CD14-positive monocyte (primary cell): Measurements from ENCODE around the gene OTUD3. TPM values are rescaled to one million over a fixed set of nuclear protein-coding genes. Genes with fewer than 3 reads are reported as not detected.

Experiments used
- DNase-seq, 3 donors: peaks; one replicate each; pipeline ENCODE4 v3.0.0-alpha.2; 2011 to 2022
- H2AFZ ChIP-seq: 2 replicates; pipeline ENCODE4 v1.6.0; 2012; ENCODE audit warnings: mild to moderate bottlenecking, low read depth, low read length, inconsistent platforms; ENCODE audit not compliant: insufficient read depth, poor library complexity, severe bottlenecking
- H3K27ac ChIP-seq, 2 donors: 1 replicate in 1 of 2; 2 replicates in 1 of 2; pipeline ENCODE4 v1.5.1; 2012 to 2013; ENCODE audit warnings: low read length in 2 of 2, control low read depth in 1 of 2, inconsistent platforms in 1 of 2, low read depth in 1 of 2, mild to moderate bottlenecking in 1 of 2
- H3K27me3 ChIP-seq, 2 donors: one replicate each; pipeline versions ENCODE4 v1.6.0 to v1.6.1; 2011 to 2013; ENCODE audit warnings: low read length in 2 of 2; ENCODE audit not compliant: control insufficient read depth in 2 of 2, insufficient read depth in 2 of 2
- H3K36me3 ChIP-seq, 2 donors: replicated peaks in 1 of 2; 1 replicate in 1 of 2; 2 replicates in 1 of 2; pipeline versions ENCODE4 v1.5.1 to v1.6.1; 2012 to 2013; ENCODE audit warnings: low read length in 2 of 2, control low read depth in 1 of 2, inconsistent platforms in 1 of 2, mild to moderate bottlenecking in 1 of 2; ENCODE audit not compliant: insufficient read depth in 2 of 2, control insufficient read depth in 1 of 2
- H3K4me1 ChIP-seq, 2 donors: 1 replicate in 1 of 2; 2 replicates in 1 of 2; pipeline versions ENCODE4 v1.5.1 to v1.6.1; 2012 to 2013; ENCODE audit warnings: low read length in 2 of 2, control low read depth in 1 of 2, inconsistent platforms in 1 of 2, mild to moderate bottlenecking in 1 of 2, moderate library complexity in 1 of 2; ENCODE audit not compliant: insufficient read depth in 2 of 2, control insufficient read depth in 1 of 2
- H3K4me2 ChIP-seq: replicated peaks from 2 replicates; pipeline ENCODE3; 2012; ENCODE audit warnings: low read length, moderate library complexity, mild to moderate bottlenecking; ENCODE audit not compliant: poor library complexity, severe bottlenecking; ENCODE audit errors: extremely low read depth
- H3K4me3 ChIP-seq, 3 experiments: fragments of 200-600 bp in 1 of 3; sonication (generic) in 1 of 3; replicated peaks in 1 of 3; 1 replicate in 2 of 3; 2 replicates in 1 of 3; pipeline ENCODE4 v1.5.1; 2011 to 2013; ENCODE audit warnings: low read length in 3 of 3, mild to moderate bottlenecking in 3 of 3, control low read depth in 2 of 3, low read depth in 2 of 3, inconsistent platforms in 1 of 3, moderate library complexity in 1 of 3
- H3K79me2 ChIP-seq: 2 replicates; pipeline ENCODE4 v1.6.0; 2012; ENCODE audit warnings: mild to moderate bottlenecking, control low read depth, inconsistent platforms, low read length, moderate library complexity; ENCODE audit not compliant: insufficient read depth
- H3K9ac ChIP-seq: 2 replicates; pipeline ENCODE4 v1.6.0; 2017; ENCODE audit warnings: low read length, mild to moderate bottlenecking; ENCODE audit not compliant: insufficient read depth, poor library complexity, severe bottlenecking
- H3K9me3 ChIP-seq, 2 donors: replicated peaks in 1 of 2; 1 replicate in 1 of 2; 2 replicates in 1 of 2; pipeline versions ENCODE4 v1.5.1 to v1.6.1; 2012 to 2013; ENCODE audit warnings: low read length in 2 of 2, control low read depth in 1 of 2; ENCODE audit not compliant: control insufficient read depth in 1 of 2, insufficient read depth in 1 of 2
- H4K20me1 ChIP-seq: 2 replicates; pipeline ENCODE4 v1.6.0; 2012; ENCODE audit warnings: mild to moderate bottlenecking, low read length, control low read depth, moderate library complexity; ENCODE audit not compliant: insufficient read depth
- H3K27ac Mint-ChIP-seq, 7 donors: one replicate each; pipeline ENCODE4 v1.8.0; 2020; ENCODE audit warnings: mild to moderate bottlenecking in 7 of 7, mixed read lengths in 7 of 7, moderate library complexity in 6 of 7, inconsistent platforms in 2 of 7
- H3K27me3 Mint-ChIP-seq, 3 donors: one replicate each; pipeline ENCODE4 v1.8.0; 2021 to 2022; ENCODE audit warnings: low read depth in 3 of 3, mild to moderate bottlenecking in 3 of 3, mixed read lengths in 3 of 3, moderate library complexity in 3 of 3, inconsistent platforms in 1 of 3
- H3K36me3 Mint-ChIP-seq, 2 donors: one replicate each; pipeline ENCODE4 v1.8.0; 2020; ENCODE audit warnings: mixed read lengths in 2 of 2, inconsistent platforms in 1 of 2, mild to moderate bottlenecking in 1 of 2
- H3K4me1 Mint-ChIP-seq: one replicate; pipeline ENCODE4 v1.8.0; 2020; ENCODE audit warnings: mild to moderate bottlenecking, mixed read lengths
- H3K4me3 Mint-ChIP-seq, 2 donors: one replicate each; pipeline ENCODE4 v1.8.0; 2020; ENCODE audit warnings: mild to moderate bottlenecking in 2 of 2, mixed read lengths in 2 of 2, moderate library complexity in 1 of 2
- H3K9me3 Mint-ChIP-seq, 7 donors: one replicate each; pipeline ENCODE4 v1.8.0; 2020 to 2022; ENCODE audit warnings: mixed read lengths in 7 of 7, mild to moderate bottlenecking in 6 of 7, moderate library complexity in 6 of 7, inconsistent platforms in 2 of 7
- CTCF ChIP-seq: fragments of 200-600 bp; IDR thresholded peaks from one replicate; pipeline ENCODE4 v1.8.0; 2022; ENCODE audit warnings: antibody characterized with exemption, mild to moderate bottlenecking
- WGBS: methylation state at CpG from one replicate; pipeline ENCODE4 v1.1.5; 2013; ENCODE audit warnings: missing lambda C conversion rate; ENCODE audit not compliant: insufficient coverage; 5-methylcytosine and 5-hydroxymethylcytosine counted together
- intact Hi-C, 2 donors: fragments of 100-400 bp; cut with micrococcal nuclease; formaldehyde crosslinking; loops; one replicate each; pipeline versions ENCODE4 v1.15.0 to v1.15.1; 2023
- polyA plus RNA-seq, 3 donors: library from polyadenylated mRNA; depleted of rRNA in 1 of 3; unstranded in 2 of 3; stranded (reverse) in 1 of 3; fragments of 300-500 nt in 2 of 3; fragments of >200 nt in 1 of 3; fragmentation: Illumina TruSeq in 2 of 3; gene quantifications; 1 replicate in 2 of 3; 2 replicates in 1 of 3; pipeline ENCODE4 v1.2.3, GENCODE V29; 2012 to 2021

The OTUD3 gene
- polyA plus RNA-seq, 3 donors = 0.05 to 3.8 (median 1.2) TPM

DNA sequence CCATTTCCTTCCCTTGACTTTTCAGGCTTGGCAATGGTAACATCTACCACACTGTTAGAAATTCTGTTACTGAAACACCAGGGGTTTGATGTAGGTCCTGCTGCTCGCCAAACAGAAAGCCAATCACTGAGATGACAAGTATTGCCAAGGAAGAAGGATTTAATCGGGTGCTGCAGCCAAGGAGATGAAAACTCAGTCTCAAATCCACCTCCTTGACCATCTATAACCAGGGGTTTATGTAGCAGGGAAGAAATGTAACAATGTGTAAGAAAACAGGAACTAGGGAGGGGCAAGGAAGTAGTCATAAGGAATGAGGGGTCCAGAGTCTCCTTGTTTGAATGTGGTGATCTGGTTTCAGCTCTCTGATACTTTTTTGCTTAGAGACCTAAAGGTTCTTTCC, 71.9 kb downstream of the OTUD3 start:
- Mint-ChIP-seq H3K27ac (no peak overlapping the region), H3K27me3 (peaks cover 17% of the 10 kb centered on the region in 3 donors), H3K9me3 (peaks cover 0 to 6% (median 0%) of the 10 kb centered on the region in 7 donors), H3K4me1 (peaks cover 2% of the 10 kb centered on the region), H3K4me3 (no peak overlapping the region), H3K36me3 (no peaks in the 10 kb centered on the region)
- no peak for TF ChIP-seq CTCF
- Histone ChIP-seq H3K79me2 (no peaks in the 10 kb centered on the region), H3K36me3 (no peaks in the 10 kb centered on the region), H2AFZ (no peak overlapping the region), H3K27me3 (peaks cover 0 to 2% of the 10 kb centered on the region in 2 donors), H3K27ac (no peak overlapping the region), H3K4me3 (no peak overlapping the region), H3K9ac (no peak overlapping the region), H3K9me3 (no peaks in the 10 kb centered on the region), H4K20me1 (no peaks in the 10 kb centered on the region), H3K4me2 (no peak overlapping the region), H3K4me1 (no peaks in the 10 kb centered on the region)
- no peak for DNase-seq
- intact Hi-C loops = no loop called here
- no CpG with 5 or more reads among the region's 2 CpGs for WGBS

DNA sequence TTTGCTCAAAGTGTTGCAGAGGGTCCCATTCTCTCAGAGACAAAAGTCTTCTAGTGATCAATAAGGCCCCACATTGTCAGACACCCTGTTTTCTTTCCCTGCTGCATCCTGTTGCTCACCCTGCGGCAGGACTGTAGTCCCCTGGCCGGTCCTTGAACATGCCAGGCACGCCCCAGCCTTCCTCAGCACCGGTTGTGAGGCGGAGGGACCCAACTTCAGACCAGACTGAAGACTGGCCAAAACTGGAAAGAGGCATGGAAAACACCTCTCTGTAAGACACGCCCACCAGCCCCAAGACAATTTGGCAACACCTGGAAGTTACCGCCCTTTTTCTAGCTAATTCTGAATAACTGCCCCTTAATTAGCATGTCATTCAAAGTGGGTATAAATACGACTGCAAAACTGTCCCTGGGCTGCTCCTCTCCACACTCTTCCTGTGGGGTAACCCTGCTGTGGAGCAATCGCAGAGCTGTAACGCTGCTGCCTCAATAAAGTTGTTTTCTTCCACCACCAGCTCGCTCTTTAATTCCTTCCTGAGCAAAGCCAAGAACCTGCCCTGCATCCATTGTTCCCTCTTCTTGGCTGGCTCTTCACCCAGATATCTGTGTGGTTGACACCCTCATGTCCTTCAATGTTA, 73.5 kb downstream of the OTUD3 start:
- H3K27ac Mint-ChIP-seq = no peak overlapping the region
- H3K79me2 ChIP-seq = no peaks in the 10 kb centered on the region
- H3K4me2 ChIP-seq = no peak overlapping the region
- H3K9me3 Mint-ChIP-seq = peaks cover 0 to 6% (median 0%) of the 10 kb centered on the region in 7 donors
- no peak for TF ChIP-seq CTCF
- no peaks in the 10 kb centered on the region for H4K20me1 ChIP-seq
- no peaks in the 10 kb centered on the region for H3K36me3 ChIP-seq
- 50% methylated on average over 9 of the region's 11 CpGs for WGBS
- intact Hi-C loops = no loop called here
- DNase-seq = no peak
- H3K27ac ChIP-seq = no peak overlapping the region
- H3K27me3 ChIP-seq = peaks cover 0 to 2% of the 10 kb centered on the region in 2 donors
- H3K36me3 Mint-ChIP-seq = no peaks in the 10 kb centered on the region
- H3K4me1 ChIP-seq = no peaks in the 10 kb centered on the region
- no peak overlapping the region for H3K4me3 ChIP-seq
- no peak overlapping the region for H3K9ac ChIP-seq
- peaks cover 17 to 20% (median 19%) of the 10 kb centered on the region in 3 donors for H3K27me3 Mint-ChIP-seq
- H3K4me1 Mint-ChIP-seq = peaks cover 2% of the 10 kb centered on the region
- no peak overlapping the region for H3K4me3 Mint-ChIP-seq
- H3K9me3 ChIP-seq = no peaks in the 10 kb centered on the region
- H2AFZ ChIP-seq = no peak overlapping the region
